Measurements from ENCODE around the gene IL19.
A peak's percentile ranks its signal among the peaks of the same experiment; 100 is the strongest.

Gene IL19

DNA sequence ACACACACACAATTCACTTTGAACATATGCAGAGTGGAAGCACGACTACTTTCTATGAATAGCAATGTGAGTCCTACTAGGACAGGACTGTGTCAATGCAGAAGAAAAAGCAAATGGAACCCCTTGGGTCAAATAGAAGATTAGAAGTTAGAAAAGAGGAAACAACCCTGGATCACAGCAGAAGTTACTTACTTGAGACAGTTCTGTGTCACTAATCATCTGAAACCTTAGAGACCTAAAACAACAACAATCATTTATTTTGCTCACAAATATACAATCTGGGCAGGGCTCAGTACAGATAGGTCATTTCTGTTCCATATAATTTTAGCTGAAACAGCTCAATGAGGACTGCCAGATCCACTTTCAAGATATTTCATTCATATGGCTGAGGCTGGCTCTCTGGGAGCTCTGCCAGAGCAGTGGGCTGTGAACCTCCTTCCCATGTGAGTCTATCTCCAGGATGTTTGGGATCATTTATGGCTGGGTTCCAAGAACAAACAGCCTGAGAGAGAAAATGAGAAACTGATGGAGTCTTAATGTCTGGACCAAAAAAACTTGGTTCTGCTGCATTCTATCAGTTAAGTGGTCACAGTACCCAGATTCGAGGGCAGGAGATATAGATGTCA is 44.3 kb downstream of the IL19 start:
- no peak overlapping the region for H3K4me3 ChIP-seq (ENCODE audit: low read length)
- peak; percentile 75 for DNase-seq (ENCODE audit: low read depth)

DNA sequence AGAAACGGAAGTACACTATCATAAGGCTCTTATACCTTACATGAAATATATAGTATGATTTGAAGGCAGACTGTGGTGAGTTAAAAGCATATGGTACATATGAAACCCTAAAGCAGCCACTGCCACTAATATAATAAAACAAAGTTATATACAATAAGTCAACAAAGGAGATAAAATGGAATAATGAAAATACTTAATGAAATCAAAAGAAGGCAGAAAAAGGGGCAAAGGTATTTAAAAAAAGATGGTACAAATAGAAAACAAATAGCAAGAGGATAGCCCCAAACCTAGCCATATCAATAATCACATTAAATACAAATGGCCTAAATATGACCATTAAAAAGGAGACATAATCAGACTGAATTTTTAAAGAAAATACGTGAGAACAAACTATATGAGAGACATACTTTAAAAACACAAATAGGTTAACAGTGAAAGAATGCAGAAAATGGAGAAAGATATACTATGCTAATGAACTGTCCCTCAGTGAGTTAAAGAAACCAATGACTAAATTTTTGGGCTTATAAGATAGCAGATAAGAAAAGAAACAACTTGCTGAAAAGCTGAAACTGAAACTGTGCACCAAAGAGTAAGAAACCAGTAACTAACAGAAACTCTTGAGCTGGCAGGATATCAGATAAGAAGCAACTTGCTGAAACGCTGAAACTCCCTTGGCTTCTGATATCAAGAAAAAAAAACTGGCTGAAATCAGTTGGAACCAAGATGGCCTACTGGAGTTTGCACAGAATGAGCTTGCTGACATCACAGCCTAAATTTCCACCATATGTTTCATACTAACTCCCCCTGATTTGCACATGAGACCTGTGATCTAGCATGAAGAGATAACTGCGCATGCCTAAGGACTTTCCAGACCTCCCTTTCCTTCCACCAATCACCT is 46.1 kb downstream of the IL19 start:
- H3K4me3 ChIP-seq (ENCODE audit: low read length): no peak overlapping the region
- TF ChIP-seq, protein P1, sequence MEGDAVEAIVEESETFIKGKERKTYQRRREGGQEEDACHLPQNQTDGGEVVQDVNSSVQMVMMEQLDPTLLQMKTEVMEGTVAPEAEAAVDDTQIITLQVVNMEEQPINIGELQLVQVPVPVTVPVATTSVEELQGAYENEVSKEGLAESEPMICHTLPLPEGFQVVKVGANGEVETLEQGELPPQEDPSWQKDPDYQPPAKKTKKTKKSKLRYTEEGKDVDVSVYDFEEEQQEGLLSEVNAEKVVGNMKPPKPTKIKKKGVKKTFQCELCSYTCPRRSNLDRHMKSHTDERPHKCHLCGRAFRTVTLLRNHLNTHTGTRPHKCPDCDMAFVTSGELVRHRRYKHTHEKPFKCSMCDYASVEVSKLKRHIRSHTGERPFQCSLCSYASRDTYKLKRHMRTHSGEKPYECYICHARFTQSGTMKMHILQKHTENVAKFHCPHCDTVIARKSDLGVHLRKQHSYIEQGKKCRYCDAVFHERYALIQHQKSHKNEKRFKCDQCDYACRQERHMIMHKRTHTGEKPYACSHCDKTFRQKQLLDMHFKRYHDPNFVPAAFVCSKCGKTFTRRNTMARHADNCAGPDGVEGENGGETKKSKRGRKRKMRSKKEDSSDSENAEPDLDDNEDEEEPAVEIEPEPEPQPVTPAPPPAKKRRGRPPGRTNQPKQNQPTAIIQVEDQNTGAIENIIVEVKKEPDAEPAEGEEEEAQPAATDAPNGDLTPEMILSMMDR (conservative IDR thresholded peaks at IDR 0.05; ENCODE audit: low read length): no peak
- DNase-seq (ENCODE audit: low read depth): no peak

More for the DNA sequence above, 44.3 kb downstream of the IL19 start:
- TF ChIP-seq, protein P1 (conservative IDR thresholded peaks at IDR 0.05; ENCODE audit: low read length): no peak

- no peak for DNase-seq (ENCODE audit: low read depth)
- H3K4me3 ChIP-seq (ENCODE audit: low read length): no peak overlapping the region
- TF ChIP-seq, protein P1 (conservative IDR thresholded peaks at IDR 0.05; ENCODE audit: low read length): no peak
These were observed 50.9 kb downstream of the IL19 start for GRCh38 chr1:206821493-206821892.

GRCh38 chr1:206823727-206824126 is 53.2 kb downstream of the IL19 start:
- no peak overlapping the region for H3K4me3 ChIP-seq (ENCODE audit: low read length)
- TF ChIP-seq, protein P1 (conservative IDR thresholded peaks at IDR 0.05; ENCODE audit: low read length): no peak
- DNase-seq (ENCODE audit: low read depth): peak; percentile 66

DNA sequence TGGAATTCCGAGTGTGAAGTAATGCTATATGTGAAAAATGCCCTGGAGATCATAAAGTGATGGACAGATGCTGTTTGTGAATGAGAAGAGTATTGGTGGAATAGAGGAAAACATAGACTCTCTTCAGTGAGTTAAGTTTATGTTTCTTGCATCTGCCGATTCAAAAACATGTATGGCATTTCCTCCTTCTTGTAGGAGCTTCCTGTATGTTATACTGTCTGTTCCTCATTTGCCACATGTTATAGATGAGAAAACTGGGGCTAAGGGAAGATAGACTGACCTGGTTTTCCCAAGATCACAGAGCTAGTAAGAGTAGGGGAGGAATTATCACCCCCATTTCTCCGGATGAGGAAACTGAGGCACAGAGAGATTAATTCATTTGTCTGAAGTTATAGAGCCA is 53.8 kb downstream of the IL19 start:
- peak; percentile 53 for DNase-seq (ENCODE audit: low read depth)
- TF ChIP-seq, protein P1 (conservative IDR thresholded peaks at IDR 0.05; ENCODE audit: low read length): no peak
- H3K4me3 ChIP-seq (ENCODE audit: low read length): no peak overlapping the region

DNA sequence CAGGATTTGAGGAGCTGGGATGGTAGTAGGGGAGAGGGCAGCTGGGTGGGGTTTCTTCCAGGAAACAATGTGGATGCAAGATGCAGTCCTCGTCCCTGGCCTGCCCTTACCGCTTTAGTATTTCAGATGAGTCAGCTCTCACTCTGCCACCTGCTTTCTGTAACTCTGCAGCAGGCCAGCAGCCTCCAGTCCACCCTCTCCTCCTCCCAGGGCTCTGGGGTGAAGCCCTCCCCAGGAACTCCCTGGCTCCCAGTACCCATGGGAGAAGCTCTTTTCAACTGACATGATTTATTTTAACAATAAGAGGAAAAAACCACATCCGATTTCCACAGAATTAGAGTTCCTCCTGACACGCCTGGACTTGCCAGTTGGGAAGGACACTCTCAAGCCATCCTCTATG is 55.8 kb downstream of the IL19 start:
- no peak overlapping the region for H3K4me3 ChIP-seq (ENCODE audit: low read length)
- TF ChIP-seq, protein P1 (conservative IDR thresholded peaks at IDR 0.05; ENCODE audit: low read length): no peak
- DNase-seq (ENCODE audit: low read depth): peak; percentile 49

DNA sequence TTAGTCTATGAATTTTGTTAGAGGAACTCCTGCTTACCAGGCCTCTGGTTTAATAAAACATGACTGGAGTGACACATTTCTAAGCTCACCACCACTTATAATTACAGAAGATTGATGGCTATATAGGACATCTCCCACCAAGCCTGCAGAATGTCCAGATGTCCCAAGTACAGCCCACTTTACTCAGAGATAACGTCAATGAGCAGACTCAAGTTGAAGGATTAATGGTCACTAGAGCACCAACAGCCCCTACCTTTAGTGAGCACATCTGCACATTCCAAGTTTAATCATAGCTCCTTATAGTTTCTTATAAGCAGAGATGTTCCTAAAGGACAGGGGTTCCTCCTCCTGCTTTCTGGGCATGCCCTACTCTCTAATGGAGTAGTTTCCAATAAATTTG is 57.5 kb downstream of the IL19 start:
- DNase-seq (ENCODE audit: low read depth): no peak
- TF ChIP-seq, protein P1 (conservative IDR thresholded peaks at IDR 0.05; ENCODE audit: low read length): no peak
- H3K4me3 ChIP-seq (ENCODE audit: low read length): no peak overlapping the region

Data from AG10803 (cell line).